Choroid plexus epithelial cell (primary cell): Measurements from ENCODE around the gene TMEM203.

Experiments used
- DNase-seq: peaks from one replicate; pipeline ENCODE4 v3.0.0-alpha.2; 2010; ENCODE audit warnings: low read depth
- H3K4me3 ChIP-seq: 2 replicates; pipeline ENCODE4 v1.5.1; 2011; ENCODE audit warnings: low read depth, mild to moderate bottlenecking, control low read depth, low read length, moderate library complexity
- TF ChIP-seq, protein P1 (sequence below): conservative IDR thresholded peaks from 2 replicates; pipeline ENCODE4 v1.5.1; 2011; ENCODE audit warnings: low read depth, mild to moderate bottlenecking, control low read depth, inconsistent platforms, low read length, moderate library complexity

TMEM203 gene

DNA sequence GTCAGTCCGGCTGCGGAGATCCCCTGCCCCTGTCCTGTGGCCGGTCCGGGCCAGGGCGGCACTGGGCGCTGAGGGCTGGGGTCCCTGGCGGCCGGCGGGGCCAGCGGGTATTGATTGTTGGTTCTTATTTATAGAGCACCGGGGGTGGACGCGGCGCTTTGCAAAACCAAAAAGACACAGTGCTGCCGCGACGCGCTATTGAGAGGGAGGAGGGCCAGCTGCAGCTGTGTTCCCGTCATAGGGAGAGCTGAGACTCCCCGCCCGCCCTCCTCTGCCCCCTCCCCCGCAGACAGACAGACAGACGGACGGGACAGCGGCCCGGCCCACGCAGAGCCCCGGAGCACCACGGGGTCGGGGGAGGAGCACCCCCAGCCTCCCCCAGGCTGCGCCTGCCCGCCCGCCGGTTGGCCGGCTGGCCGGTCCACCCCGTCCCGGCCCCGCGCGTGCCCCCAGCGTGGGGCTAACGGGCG lies 38.1 kb downstream of the TMEM203 start:
- TF ChIP-seq, protein P1, sequence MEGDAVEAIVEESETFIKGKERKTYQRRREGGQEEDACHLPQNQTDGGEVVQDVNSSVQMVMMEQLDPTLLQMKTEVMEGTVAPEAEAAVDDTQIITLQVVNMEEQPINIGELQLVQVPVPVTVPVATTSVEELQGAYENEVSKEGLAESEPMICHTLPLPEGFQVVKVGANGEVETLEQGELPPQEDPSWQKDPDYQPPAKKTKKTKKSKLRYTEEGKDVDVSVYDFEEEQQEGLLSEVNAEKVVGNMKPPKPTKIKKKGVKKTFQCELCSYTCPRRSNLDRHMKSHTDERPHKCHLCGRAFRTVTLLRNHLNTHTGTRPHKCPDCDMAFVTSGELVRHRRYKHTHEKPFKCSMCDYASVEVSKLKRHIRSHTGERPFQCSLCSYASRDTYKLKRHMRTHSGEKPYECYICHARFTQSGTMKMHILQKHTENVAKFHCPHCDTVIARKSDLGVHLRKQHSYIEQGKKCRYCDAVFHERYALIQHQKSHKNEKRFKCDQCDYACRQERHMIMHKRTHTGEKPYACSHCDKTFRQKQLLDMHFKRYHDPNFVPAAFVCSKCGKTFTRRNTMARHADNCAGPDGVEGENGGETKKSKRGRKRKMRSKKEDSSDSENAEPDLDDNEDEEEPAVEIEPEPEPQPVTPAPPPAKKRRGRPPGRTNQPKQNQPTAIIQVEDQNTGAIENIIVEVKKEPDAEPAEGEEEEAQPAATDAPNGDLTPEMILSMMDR, result no peak

DNA sequence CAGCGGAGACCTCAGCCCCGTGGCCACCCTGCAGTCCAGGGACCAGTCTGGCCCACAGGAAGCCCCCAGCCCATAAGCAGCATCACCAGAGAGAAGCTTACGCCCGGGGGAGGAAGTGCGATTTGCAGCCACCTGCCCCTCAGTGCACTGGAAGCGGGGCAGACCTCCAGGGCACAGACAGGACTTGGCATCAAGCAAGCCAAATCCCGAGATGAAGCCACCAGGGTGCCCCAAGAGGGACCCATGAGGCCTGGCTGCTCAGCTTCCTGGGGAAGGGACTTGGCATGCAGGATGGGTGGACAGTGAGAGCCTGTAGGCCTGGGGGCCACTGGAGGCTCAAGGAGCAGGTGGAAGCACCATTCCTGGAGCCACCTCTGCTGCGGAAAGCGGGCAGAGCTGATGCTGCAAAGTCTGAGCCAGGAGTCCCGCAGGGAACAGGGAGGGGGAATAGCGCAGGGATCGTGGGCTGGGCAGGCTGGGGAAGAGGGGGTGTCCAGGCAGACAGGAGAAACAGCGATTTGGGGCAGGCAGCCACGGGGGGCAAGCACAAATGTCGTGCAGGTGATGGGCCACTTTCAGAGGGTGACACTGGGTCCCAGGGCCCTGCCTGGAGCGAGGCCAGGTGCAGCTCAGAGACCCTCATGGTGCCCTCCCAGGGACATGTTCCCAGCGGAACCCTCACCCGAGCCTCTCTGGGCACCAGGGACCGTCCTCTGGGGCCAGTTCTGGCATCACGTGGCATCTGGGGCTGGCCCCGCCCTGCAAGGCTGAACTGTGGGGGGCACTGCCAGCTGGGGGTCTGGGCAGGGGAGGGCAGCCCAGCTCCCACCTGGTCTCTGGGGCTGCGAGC lies 38.8 kb downstream of the TMEM203 start:
- TF ChIP-seq, protein P1, result no peak
- no peak for DNase-seq
- no peak overlapping the region for H3K4me3 ChIP-seq

More for the DNA sequence above, 38.1 kb downstream of the TMEM203 start:
- no peak for DNase-seq
- no peak overlapping the region for H3K4me3 ChIP-seq

DNA sequence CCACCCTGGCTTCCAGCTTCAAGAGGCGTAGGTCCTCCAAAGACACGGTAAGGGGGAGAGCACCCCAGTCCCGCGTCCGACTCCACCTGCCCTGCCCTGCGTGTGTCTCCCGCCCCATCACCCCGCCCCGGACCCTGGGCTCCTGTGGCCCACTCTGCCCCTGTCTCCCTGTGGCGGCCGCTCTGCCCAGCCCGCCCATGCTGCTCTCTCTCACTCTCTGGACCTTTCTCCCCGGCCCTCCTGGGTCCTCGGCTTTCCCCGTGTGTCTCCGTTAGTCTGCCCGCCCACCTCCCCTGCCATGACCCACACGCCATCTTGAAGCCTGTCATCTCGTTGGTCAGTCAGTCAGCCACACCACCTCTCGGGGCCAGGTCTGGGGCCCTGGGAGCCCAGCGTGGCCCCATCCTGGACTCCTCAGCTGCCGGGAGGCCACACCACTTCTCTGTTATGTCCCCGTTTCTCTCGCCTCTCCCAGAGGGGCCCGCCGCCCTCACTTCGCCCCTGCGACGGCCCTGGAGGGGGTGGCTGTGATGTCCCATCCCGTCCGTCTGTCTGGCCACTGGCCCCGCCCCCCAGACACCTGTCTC lies 40.1 kb downstream of the TMEM203 start:
- TF ChIP-seq, protein P1, result no peak
- DNase-seq, result no peak
- no peak overlapping the region for H3K4me3 ChIP-seq

DNA sequence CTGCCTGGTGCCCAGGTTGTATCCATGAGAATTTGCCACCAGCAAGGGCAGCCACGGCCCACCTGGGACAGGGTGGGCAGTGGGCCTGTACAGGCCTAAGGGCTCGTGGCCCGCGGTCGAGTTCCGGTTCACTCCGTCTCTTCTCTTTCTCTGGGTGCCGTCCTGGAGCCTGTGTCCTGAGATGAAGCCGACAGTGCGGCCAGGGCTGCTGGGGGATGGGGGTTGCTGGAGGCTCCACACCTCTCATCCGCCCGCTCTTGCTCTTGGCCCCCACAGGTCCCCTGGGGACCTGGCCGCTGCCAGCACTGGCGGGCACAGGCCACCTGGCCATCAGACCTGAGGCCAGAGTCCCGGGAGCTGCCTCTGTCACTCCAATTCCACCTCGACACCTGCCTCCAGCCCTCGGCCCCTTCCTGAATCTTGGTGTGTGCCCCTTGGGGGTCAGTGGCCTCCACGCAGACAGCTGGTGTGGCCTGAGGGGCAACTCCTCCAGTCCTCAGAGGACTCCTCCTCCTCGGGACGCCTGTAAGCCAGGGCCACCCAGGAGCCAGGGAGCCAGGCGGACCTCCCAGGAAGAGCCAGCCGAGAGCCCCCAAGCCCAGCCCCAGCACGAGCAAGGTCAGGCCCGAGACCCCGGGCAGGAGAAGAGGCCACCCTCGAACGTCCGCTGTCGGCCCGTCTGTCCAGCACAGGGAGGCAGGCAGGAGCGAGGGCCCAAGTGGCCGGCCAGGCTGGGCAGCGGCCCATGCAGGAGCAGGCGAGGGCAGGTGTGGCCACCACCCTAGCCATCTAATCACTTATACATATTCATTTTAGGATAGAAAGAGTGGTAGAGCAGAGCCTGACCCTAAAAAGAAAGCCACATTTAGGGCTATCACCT lies 40.8 kb downstream of the TMEM203 start:
- TF ChIP-seq, protein P1, result no peak
- no peak for DNase-seq
- no peak overlapping the region for H3K4me3 ChIP-seq

DNA sequence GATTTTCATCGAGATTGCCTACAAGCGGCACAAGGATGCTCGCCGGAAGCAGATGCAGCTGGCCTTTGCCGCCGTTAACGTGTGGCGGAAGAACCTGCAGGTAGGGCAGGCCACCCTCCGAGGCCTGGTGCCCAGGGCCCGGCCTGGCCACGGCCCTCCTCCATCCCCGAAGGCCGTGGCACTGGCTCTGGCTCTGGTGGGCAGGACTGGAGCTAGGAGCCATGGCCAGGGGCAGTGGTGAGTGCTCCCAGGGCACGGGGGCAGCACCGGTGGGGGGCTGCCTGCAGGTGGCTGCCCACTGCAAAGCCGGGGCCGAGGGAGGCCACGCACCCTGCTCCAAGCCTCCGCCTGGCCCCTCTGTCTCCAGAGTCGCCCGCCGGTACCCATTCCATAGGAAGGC lies 41.6 kb downstream of the TMEM203 start:
- DNase-seq, result no peak
- no peak overlapping the region for H3K4me3 ChIP-seq
- TF ChIP-seq, protein P1, result no peak

DNA sequence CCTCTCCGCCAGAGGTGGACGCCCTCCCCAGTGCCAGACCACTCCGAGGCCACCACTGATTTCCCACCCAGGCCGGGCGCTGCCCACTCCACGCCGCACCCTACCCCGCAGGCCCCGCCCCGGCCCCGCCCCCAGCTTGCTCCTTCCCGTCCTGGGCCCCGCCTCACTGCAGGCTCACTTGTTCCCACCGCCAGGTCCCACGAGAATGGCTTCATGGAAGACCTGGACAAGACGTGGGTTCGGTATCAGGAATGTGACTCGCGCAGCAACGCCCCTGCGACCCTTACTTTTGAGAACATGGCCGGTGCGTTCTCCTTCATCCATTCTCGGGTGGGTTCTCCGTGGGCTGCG lies 42.1 kb downstream of the TMEM203 start:
- H3K4me3 ChIP-seq, result peak overlapping the region; percentile 20
- DNase-seq, result no peak
- TF ChIP-seq, protein P1, result no peak
